IMR-90 (cell line): Measurements from ENCODE around the gene KCNMB3.

Experiments used
- BHLHE40 ChIP-seq: fragments of 150-350 bp; IDR thresholded peaks from 2 replicates; pipeline ENCODE4 v1.6.1; 2016; ENCODE audit warnings: mild to moderate bottlenecking, low read depth, low read length
- MAZ ChIP-seq: IDR thresholded peaks from 2 replicates; pipeline ENCODE4 v1.6.1; 2012; ENCODE audit warnings: low read depth, mild to moderate bottlenecking, low read length, improper control_type of control experiment, moderate library complexity, borderline replicate concordance
- MXI1 ChIP-seq: IDR thresholded peaks from 2 replicates; pipeline ENCODE4 v1.6.1; 2012; ENCODE audit warnings: low read depth, mild to moderate bottlenecking, low read length, moderate library complexity, borderline replicate concordance
- NFE2L2 ChIP-seq: fragments of 150-350 bp; IDR thresholded peaks from 2 replicates; pipeline ENCODE4 v1.6.1; 2016; ENCODE audit warnings: low read depth, mild to moderate bottlenecking, low read length
- POLR2A ChIP-seq: IDR thresholded peaks from 2 replicates; pipeline ENCODE4 v1.6.1; 2012; ENCODE audit warnings: mild to moderate bottlenecking, low read depth, low read length
- RAD21 ChIP-seq: IDR thresholded peaks from 2 replicates; pipeline ENCODE4 v1.6.1; 2012; ENCODE audit warnings: low read length, improper control_type of control experiment
- RFX5 ChIP-seq: IDR thresholded peaks from 2 replicates; pipeline ENCODE4 v1.8.0; 2012; ENCODE audit warnings: low read depth, mild to moderate bottlenecking, low read length, moderate library complexity
- TF ChIP-seq, protein P1 (sequence below): conservative IDR thresholded peaks from 2 replicates; pipeline ENCODE4 v1.5.1; 2012; ENCODE audit warnings: mild to moderate bottlenecking, low read depth, low read length, improper control_type of control experiment
- TF ChIP-seq, protein P2 (sequence below): fragments of 150-350 bp; IDR thresholded peaks from 2 replicates; pipeline ENCODE4 v1.6.1; 2017; ENCODE audit warnings: mild to moderate bottlenecking, antibody characterized with exemption, low read length, low read depth

DNA sequence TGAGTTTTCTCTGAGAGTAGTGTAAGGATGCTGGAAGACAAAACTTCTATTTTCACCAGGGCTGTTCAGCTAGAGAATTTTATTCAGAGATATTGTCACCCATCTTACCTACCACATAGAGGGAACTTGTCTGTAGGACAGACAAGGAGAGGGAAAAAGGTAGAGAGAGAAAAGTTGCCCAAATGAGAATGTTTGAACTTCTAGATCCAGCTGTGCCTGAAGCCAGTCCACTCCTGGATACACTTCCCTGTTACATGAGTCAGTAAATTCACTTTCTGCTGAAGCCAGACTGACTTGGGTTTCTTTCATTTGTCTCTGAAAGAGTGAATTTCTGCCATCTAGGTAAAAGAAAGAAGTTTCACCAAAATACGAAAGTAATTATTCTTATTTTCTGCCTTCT, 27.2 kb upstream of the KCNMB3 start:
- TF ChIP-seq, protein P1, sequence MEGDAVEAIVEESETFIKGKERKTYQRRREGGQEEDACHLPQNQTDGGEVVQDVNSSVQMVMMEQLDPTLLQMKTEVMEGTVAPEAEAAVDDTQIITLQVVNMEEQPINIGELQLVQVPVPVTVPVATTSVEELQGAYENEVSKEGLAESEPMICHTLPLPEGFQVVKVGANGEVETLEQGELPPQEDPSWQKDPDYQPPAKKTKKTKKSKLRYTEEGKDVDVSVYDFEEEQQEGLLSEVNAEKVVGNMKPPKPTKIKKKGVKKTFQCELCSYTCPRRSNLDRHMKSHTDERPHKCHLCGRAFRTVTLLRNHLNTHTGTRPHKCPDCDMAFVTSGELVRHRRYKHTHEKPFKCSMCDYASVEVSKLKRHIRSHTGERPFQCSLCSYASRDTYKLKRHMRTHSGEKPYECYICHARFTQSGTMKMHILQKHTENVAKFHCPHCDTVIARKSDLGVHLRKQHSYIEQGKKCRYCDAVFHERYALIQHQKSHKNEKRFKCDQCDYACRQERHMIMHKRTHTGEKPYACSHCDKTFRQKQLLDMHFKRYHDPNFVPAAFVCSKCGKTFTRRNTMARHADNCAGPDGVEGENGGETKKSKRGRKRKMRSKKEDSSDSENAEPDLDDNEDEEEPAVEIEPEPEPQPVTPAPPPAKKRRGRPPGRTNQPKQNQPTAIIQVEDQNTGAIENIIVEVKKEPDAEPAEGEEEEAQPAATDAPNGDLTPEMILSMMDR: no peak
- TF ChIP-seq MAZ (no peak), NFE2L2 (no peak), POLR2A (no peak), MXI1 (no peak), RAD21 (no peak), BHLHE40 (no peak), RFX5 (no peak)
- TF ChIP-seq, protein P2, sequence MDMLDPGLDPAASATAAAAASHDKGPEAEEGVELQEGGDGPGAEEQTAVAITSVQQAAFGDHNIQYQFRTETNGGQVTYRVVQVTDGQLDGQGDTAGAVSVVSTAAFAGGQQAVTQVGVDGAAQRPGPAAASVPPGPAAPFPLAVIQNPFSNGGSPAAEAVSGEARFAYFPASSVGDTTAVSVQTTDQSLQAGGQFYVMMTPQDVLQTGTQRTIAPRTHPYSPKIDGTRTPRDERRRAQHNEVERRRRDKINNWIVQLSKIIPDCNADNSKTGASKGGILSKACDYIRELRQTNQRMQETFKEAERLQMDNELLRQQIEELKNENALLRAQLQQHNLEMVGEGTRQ: no peak
